HG03280 (cell line): ENCODE results near the gene CEBPZ.
"Not testable (repeated sequence)": the region's sequence is repeated elsewhere in the genome, so short reads cannot be mapped to it uniquely, and the experiment has no call there.

Source experiments
- ATAC-seq: cut with Tn5 transposase; IDR thresholded peaks from one replicate; pipeline ENCODE4 v1.9.1; 2021; ENCODE audit warnings: mild to moderate bottlenecking, moderate library complexity; ENCODE audit not compliant: unreplicated experiment

CEBPZ gene

GRCh38 chr2:37224063-37224462 lies 7.3 kb downstream of the CEBPZ start:
- ATAC-seq = no peak

- no peak for ATAC-seq
These were observed 8.3 kb downstream of the CEBPZ start for GRCh38 chr2:37223131-37223530.

- no peak for ATAC-seq
These were observed 12.3 kb downstream of the CEBPZ start for GRCh38 chr2:37219046-37219445.

- ATAC-seq = no peak
These were observed 16.1 kb downstream of the CEBPZ start for GRCh38 chr2:37215250-37215649.

- no peak for ATAC-seq
These were observed 19.5 kb downstream of the CEBPZ start for GRCh38 chr2:37211939-37212338.

- ATAC-seq = no peak
These were observed 20.2 kb downstream of the CEBPZ start for GRCh38 chr2:37211212-37211611.

- not testable (repeated sequence) for ATAC-seq
These were observed 24.6 kb downstream of the CEBPZ start for GRCh38 chr2:37206760-37207159.

- ATAC-seq = no peak
These were observed 25.6 kb downstream of the CEBPZ start for GRCh38 chr2:37205689-37206341.

GRCh38 chr2:37205071-37205661 lies 26.2 kb downstream of the CEBPZ start:
- not testable (repeated sequence) for ATAC-seq

- ATAC-seq = no peak
These were observed 27.7 kb downstream of the CEBPZ start for GRCh38 chr2:37203708-37204107.

GRCh38 chr2:37201766-37202165 lies 29.6 kb downstream of the CEBPZ start:
- no peak for ATAC-seq

GRCh38 chr2:37201208-37201607 lies 30.2 kb downstream of the CEBPZ start:
- ATAC-seq = no peak

GRCh38 chr2:37198681-37199065 lies 32.7 kb downstream of the CEBPZ start:
- no peak for ATAC-seq

- ATAC-seq = peak; percentile 77
These were observed 34.8 kb downstream of the CEBPZ start, which contains the start of gene CEBPZOS for GRCh38 chr2:37196320-37197195. Gene CEBPZOS (plus strand): TSS chr2:37196496. CDS start chr2:37199705, 3,209 bp downstream.

GRCh38 chr2:37195862-37196319 lies 35.5 kb downstream of the CEBPZ start:
- not testable (repeated sequence) for ATAC-seq

GRCh38 chr2:37192551-37192950 lies 38.8 kb downstream of the CEBPZ start:
- ATAC-seq = no peak

- ATAC-seq = no peak
These were observed 39.6 kb downstream of the CEBPZ start for GRCh38 chr2:37191747-37192146.

- ATAC-seq = no peak
These were observed 40.1 kb downstream of the CEBPZ start for GRCh38 chr2:37191253-37191652.

GRCh38 chr2:37190290-37190689 lies 41.1 kb downstream of the CEBPZ start:
- ATAC-seq = no peak

GRCh38 chr2:37189452-37190153 lies 41.8 kb downstream of the CEBPZ start:
- ATAC-seq = no peak

GRCh38 chr2:37188570-37188969 lies 42.8 kb downstream of the CEBPZ start, which contains the start of gene SULT6B1:
Gene SULT6B1 (minus strand): TSS chr2:37188670. CDS start chr2:37188640, 30 bp downstream.
- no peak for ATAC-seq
